GM19372 (cell line): ENCODE results near the gene ACTRT2.

Experiments
- ATAC-seq: cut with Tn5 transposase; IDR thresholded peaks from one replicate; pipeline ENCODE4 v1.9.1; 2021; ENCODE audit warnings: mild to moderate bottlenecking, low read depth, moderate library complexity; ENCODE audit not compliant: unreplicated experiment

The ACTRT2 gene

DNA sequence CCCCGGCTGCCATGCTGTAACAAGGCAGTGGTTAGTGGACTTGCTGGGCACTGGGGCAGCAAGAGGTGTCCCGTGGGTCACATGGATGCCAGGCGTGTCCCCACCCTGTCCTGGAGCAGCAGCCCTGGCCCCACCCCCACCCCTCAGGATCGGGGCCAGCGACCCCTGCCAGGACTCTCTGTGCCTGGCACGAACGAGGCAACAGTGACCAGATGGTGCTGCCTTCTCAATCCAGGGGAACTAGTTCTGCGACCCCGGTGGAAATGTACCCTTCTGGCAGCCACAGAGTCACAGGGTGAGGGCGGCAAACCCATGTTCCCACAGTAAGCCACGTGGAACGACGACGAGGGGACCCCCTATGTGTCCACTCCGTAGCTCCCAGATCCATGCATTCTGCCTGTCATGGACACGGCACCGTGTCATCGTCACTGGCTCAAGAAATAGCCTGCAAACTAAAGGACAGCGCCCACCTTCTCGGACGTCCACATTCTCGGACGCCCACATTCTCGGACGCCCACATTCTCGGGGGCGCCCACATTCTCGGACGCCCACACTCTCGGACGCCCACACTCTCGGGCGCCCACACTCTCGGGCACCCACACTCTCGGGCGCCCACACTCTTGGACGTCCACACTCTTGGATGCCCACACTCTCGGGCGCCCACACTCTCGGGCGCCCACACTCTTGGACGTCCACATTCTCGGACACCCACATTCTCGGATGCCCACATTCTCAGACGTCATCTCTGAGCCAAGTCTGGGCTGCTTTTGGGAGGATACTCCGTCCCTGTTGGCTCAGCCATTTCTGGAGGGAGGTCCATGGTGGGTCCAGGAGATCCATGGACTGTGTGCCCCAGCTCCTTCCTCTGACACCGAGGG lies 19.6 kb upstream of the ACTRT2 start:
- no peak for ATAC-seq

- ATAC-seq, result no peak
These were observed 18.8 kb upstream of the ACTRT2 start for GRCh38 chr1:3002349-3003038.

- ATAC-seq, result no peak
These were observed 18.0 kb upstream of the ACTRT2 start for GRCh38 chr1:3003039-3003940.

- no peak for ATAC-seq
These were observed 17.4 kb upstream of the ACTRT2 start for GRCh38 chr1:3003941-3004270.

GRCh38 chr1:3004285-3005205 lies 16.7 kb upstream of the ACTRT2 start:
- ATAC-seq, result no peak

DNA sequence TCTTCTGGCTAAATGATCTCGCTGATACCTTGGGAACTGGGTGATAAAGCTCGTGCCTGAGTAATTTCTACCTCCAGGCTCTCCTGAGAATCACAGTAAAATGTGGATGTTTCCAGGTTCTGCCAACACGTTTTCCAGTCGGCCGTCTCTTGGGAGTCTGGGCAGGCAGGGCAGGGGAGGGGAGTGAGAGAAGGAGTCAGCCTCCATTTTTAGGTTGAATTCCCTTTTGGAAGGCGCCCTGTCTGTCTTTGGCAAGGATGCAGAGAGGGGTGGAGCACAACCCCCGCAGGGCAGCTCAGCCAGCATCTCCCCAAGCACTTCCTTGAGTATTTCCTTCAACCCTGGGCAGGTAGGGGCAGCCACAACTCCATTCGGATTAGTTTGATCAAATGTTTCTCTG lies 15.5 kb upstream of the ACTRT2 start:
- ATAC-seq, result no peak

DNA sequence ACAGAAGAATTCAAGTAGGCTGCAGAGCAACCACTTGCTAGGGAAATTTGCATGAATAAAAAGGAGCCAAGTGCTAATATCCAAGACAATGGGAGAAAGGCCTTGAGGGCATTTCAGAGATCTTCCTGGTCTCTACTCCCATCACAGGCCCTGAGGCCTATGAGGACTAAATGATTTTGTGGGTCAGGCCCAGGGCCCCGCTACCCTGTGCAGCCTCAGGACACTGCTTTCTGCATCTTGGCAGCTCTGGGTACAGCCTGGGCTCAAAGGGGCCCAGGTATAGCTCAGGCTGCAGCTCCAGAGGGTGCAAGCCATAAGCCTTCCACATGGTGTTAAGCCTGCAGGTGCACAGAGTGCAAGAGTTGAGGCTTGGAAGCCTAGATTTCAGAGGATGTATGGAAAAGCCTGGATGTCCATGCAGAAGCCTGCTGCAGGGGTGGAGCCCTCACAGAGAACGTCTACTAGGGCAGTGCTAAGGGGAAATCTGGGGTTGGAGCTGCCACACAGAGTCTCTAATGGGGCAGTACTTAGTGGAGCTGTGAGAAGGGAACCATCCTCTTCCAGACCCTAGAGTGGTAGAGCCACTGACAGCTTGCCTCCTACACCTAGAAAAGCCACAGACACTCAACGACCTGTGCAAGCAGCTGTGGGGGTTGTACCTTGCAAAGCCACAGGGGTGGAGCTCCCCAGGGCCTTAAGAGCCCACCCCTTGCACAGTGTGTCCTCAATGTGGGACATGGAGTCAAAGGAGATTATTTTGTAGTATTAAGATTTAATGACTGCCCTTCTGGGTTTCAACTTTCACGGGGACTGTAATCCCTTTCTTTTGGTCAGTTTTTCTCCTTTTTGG lies 13.7 kb upstream of the ACTRT2 start:
- no peak for ATAC-seq

DNA sequence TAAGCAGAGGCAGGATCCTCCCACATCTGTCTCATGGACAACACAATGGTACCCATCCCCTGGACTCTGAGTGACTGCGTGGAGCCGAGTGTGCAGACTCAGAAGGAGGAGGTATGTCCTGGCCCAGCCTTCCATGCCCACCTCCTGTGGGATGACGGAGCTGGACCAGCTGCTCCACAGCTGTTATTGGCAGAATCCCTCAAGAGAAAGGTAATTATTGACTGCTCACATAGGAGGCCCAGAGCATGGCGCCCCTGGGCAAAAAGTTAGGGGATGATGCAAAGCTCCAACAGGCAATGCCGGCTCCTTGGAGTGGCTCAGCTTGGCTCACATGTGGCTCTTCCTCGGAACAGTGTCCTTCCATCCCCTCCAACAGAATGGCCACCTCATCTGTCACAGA lies 12.2 kb upstream of the ACTRT2 start:
- no peak for ATAC-seq

GRCh38 chr1:3009556-3009955 lies 11.7 kb upstream of the ACTRT2 start:
- no peak for ATAC-seq

DNA sequence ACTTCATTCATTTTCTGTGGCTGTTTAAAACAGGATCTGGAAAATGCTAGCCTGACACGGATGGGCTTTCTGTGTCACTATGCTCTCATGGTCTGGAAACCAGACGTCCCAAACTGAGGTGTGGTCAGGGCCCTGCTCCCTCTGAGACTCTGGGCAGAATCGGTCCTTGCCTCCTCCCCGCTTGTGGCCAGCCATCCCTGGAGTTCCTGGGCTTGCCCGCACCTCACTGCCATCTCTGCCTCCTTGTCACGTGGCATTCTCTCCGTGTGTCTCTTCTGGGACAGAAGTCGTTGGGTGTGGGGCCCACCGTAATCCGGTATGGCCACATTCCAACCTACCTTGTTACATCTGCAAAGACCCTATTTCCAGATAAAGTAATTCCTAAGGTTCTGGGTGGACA lies 10.1 kb upstream of the ACTRT2 start:
- no peak for ATAC-seq

DNA sequence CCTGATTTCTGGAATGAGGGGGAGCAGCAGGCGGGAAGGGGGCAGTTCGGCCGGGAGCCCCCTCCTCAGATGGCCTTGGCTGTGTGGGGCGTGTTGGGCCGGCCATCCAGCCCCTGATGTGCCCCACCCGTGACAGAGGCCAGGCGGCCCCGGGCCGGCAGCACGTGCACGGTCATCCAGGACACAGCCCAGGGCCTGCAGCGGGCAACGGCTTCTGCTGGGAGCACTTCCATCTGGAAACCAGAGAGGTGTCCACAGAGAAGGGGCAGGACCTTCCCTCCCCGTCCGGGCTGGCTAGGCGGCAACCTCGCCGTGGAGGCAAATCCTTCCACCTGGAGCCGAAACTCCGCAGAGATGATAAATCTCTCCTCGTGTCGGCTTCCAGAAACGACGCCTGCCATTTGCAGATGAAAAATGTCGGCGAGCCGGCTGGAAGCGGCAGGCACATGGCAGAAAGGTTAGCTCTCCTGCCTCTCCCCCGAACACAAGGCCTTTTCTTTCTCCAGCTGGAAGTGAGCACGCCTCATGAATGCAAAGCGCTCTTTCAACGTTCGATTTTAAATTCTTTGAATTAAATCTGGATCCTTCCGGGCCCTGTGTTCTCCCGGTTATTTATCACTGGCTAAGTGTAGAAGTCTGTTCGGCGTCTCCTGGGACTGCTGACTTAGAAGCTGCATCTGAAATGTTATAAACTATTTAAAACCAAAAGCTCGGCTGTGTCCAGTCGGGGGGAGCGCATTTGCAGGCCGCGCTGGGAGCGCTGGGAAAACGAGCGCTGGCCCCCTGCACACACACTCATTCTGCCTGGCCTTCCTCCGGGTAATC lies 9.4 kb upstream of the ACTRT2 start:
- no peak for ATAC-seq

GRCh38 chr1:3012456-3013291 lies 8.6 kb upstream of the ACTRT2 start:
- no peak for ATAC-seq

DNA sequence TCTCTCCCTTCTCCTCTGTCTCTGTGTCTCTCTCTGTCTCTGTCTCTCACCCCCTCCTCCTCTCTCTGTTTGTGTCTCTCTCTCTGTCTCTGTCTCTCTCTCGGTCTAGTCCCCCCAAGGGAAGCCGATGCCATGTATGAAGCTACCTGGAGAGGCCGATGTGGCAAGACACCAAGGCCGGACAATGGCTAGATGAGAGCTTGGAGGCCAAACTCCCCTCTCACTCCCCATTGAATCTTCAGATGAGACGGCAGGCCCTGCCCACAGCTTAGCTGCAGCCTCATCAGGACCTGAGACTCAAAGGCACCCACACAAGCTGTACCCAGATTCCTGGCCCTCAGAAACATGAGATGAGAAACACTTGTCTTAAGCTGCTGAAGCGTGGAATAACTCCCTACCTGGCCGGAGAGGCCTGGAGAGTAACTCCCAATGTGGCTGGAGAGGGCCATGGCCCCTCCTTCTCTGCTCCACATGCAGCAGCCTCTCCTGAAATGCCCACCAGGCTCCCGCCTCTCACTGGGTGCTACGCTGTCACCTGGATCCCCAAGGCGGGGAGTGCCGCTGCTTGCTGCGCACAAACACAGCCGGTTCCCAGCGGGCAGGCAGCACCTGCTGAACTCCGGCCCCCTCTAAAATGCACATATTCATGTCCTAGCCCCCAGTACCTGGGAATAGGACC lies 7.8 kb upstream of the ACTRT2 start:
- no peak for ATAC-seq

DNA sequence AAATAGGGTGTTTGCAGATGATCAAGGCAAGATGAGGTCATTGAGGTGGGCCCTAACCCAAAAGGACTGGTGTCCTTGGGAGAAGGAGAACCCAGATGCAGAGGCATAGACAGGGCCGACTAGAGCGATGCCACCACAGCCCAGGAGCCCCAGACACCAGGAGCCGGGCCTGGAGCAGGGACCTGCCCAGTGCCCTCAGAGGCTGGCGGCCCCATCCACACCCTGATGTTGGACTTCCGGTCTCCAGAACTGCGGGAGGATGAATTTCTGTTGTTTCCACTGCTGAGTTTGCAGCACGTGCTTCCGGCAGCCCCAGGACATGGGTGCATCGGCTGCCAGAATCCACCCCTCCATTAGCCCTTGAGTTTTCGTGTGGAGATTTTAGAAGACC lies 7.2 kb upstream of the ACTRT2 start:
- no peak for ATAC-seq

DNA sequence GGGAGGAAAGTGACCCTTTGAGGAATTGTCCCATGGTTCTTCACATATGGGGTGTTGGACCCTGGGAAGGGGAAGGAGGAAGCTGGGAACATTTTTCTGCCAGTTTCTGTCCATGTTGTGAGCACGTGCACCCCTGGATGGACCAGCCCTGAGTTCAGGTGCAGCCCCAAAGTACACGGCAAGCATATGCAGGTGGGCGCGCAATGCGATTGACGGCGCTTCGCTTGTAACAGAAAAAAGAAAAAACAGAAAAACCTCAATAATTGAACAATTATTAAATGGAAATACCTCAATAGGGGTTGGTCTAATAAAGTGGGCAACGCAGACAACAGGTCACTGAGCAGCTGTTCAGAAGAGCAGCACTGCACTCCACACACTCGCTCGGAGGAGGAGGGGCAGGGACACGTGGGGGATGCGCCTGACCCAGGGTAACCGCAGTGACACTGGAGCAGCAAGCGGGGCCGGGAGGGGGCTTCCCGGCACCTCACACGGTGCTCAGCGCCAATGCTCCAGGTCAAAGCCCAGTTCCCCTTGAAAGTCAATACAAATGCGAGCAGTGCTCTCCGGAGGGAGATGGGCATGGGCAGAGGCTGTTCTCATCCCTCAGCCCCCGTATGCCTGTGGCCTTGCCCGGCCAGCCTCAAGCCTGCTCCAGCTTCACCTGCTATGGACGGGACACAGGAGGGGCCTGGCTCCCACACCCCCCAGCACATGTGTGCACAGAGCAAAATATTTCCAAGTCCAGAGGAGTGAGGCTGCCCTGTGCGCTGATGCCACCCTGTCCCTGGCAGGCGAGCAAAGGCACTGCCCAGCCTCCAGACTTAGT lies 6.6 kb upstream of the ACTRT2 start:
- ATAC-seq, result no peak

- ATAC-seq, result no peak
These were observed 6.0 kb upstream of the ACTRT2 start for GRCh38 chr1:3015269-3015635.
